CD14-positive monocyte (primary cell): Measurements from ENCODE around the gene ANO2. TPM values are rescaled to one million over a fixed set of nuclear protein-coding genes. Genes with fewer than 3 reads are reported as not detected.

Source experiments
- DNase-seq, 3 donors: peaks; one replicate each; pipeline ENCODE4 v3.0.0-alpha.2; 2011 to 2022
- H2AFZ ChIP-seq: 2 replicates; pipeline ENCODE4 v1.6.0; 2012; ENCODE audit warnings: mild to moderate bottlenecking, low read depth, low read length, inconsistent platforms; ENCODE audit not compliant: insufficient read depth, poor library complexity, severe bottlenecking
- H3K27ac ChIP-seq, 2 donors: 1 replicate in 1 of 2; 2 replicates in 1 of 2; pipeline ENCODE4 v1.5.1; 2012 to 2013; ENCODE audit warnings: low read length in 2 of 2, control low read depth in 1 of 2, inconsistent platforms in 1 of 2, low read depth in 1 of 2, mild to moderate bottlenecking in 1 of 2
- H3K27me3 ChIP-seq, 2 donors: one replicate each; pipeline versions ENCODE4 v1.6.0 to v1.6.1; 2011 to 2013; ENCODE audit warnings: low read length in 2 of 2; ENCODE audit not compliant: control insufficient read depth in 2 of 2, insufficient read depth in 2 of 2
- H3K36me3 ChIP-seq, 2 donors: replicated peaks in 1 of 2; 1 replicate in 1 of 2; 2 replicates in 1 of 2; pipeline versions ENCODE4 v1.5.1 to v1.6.1; 2012 to 2013; ENCODE audit warnings: low read length in 2 of 2, control low read depth in 1 of 2, inconsistent platforms in 1 of 2, mild to moderate bottlenecking in 1 of 2; ENCODE audit not compliant: insufficient read depth in 2 of 2, control insufficient read depth in 1 of 2
- H3K4me1 ChIP-seq, 2 donors: 1 replicate in 1 of 2; 2 replicates in 1 of 2; pipeline versions ENCODE4 v1.5.1 to v1.6.1; 2012 to 2013; ENCODE audit warnings: low read length in 2 of 2, control low read depth in 1 of 2, inconsistent platforms in 1 of 2, mild to moderate bottlenecking in 1 of 2, moderate library complexity in 1 of 2; ENCODE audit not compliant: insufficient read depth in 2 of 2, control insufficient read depth in 1 of 2
- H3K4me2 ChIP-seq: replicated peaks from 2 replicates; pipeline ENCODE3; 2012; ENCODE audit warnings: low read length, moderate library complexity, mild to moderate bottlenecking; ENCODE audit not compliant: poor library complexity, severe bottlenecking; ENCODE audit errors: extremely low read depth
- H3K4me3 ChIP-seq, 3 experiments: fragments of 200-600 bp in 1 of 3; sonication (generic) in 1 of 3; replicated peaks in 1 of 3; 1 replicate in 2 of 3; 2 replicates in 1 of 3; pipeline ENCODE4 v1.5.1; 2011 to 2013; ENCODE audit warnings: low read length in 3 of 3, mild to moderate bottlenecking in 3 of 3, control low read depth in 2 of 3, low read depth in 2 of 3, inconsistent platforms in 1 of 3, moderate library complexity in 1 of 3
- H3K79me2 ChIP-seq: 2 replicates; pipeline ENCODE4 v1.6.0; 2012; ENCODE audit warnings: mild to moderate bottlenecking, control low read depth, inconsistent platforms, low read length, moderate library complexity; ENCODE audit not compliant: insufficient read depth
- H3K9ac ChIP-seq: 2 replicates; pipeline ENCODE4 v1.6.0; 2017; ENCODE audit warnings: low read length, mild to moderate bottlenecking; ENCODE audit not compliant: insufficient read depth, poor library complexity, severe bottlenecking
- H3K9me3 ChIP-seq, 2 donors: replicated peaks in 1 of 2; 1 replicate in 1 of 2; 2 replicates in 1 of 2; pipeline versions ENCODE4 v1.5.1 to v1.6.1; 2012 to 2013; ENCODE audit warnings: low read length in 2 of 2, control low read depth in 1 of 2; ENCODE audit not compliant: control insufficient read depth in 1 of 2, insufficient read depth in 1 of 2
- H4K20me1 ChIP-seq: 2 replicates; pipeline ENCODE4 v1.6.0; 2012; ENCODE audit warnings: mild to moderate bottlenecking, low read length, control low read depth, moderate library complexity; ENCODE audit not compliant: insufficient read depth
- H3K27ac Mint-ChIP-seq, 7 donors: one replicate each; pipeline ENCODE4 v1.8.0; 2020; ENCODE audit warnings: mild to moderate bottlenecking in 7 of 7, mixed read lengths in 7 of 7, moderate library complexity in 6 of 7, inconsistent platforms in 2 of 7
- H3K27me3 Mint-ChIP-seq, 3 donors: one replicate each; pipeline ENCODE4 v1.8.0; 2021 to 2022; ENCODE audit warnings: low read depth in 3 of 3, mild to moderate bottlenecking in 3 of 3, mixed read lengths in 3 of 3, moderate library complexity in 3 of 3, inconsistent platforms in 1 of 3
- H3K36me3 Mint-ChIP-seq, 2 donors: one replicate each; pipeline ENCODE4 v1.8.0; 2020; ENCODE audit warnings: mixed read lengths in 2 of 2, inconsistent platforms in 1 of 2, mild to moderate bottlenecking in 1 of 2
- H3K4me1 Mint-ChIP-seq: one replicate; pipeline ENCODE4 v1.8.0; 2020; ENCODE audit warnings: mild to moderate bottlenecking, mixed read lengths
- H3K4me3 Mint-ChIP-seq, 2 donors: one replicate each; pipeline ENCODE4 v1.8.0; 2020; ENCODE audit warnings: mild to moderate bottlenecking in 2 of 2, mixed read lengths in 2 of 2, moderate library complexity in 1 of 2
- H3K9me3 Mint-ChIP-seq, 7 donors: one replicate each; pipeline ENCODE4 v1.8.0; 2020 to 2022; ENCODE audit warnings: mixed read lengths in 7 of 7, mild to moderate bottlenecking in 6 of 7, moderate library complexity in 6 of 7, inconsistent platforms in 2 of 7
- WGBS: methylation state at CpG from one replicate; pipeline ENCODE4 v1.1.5; 2013; ENCODE audit warnings: missing lambda C conversion rate; ENCODE audit not compliant: insufficient coverage; 5-methylcytosine and 5-hydroxymethylcytosine counted together
- intact Hi-C, 2 donors: fragments of 100-400 bp; cut with micrococcal nuclease; formaldehyde crosslinking; loops; one replicate each; pipeline versions ENCODE4 v1.15.0 to v1.15.1; 2023
- polyA plus RNA-seq, 3 donors: library from polyadenylated mRNA; depleted of rRNA in 1 of 3; unstranded in 2 of 3; stranded (reverse) in 1 of 3; fragments of 300-500 nt in 2 of 3; fragments of >200 nt in 1 of 3; fragmentation: Illumina TruSeq in 2 of 3; gene quantifications; 1 replicate in 2 of 3; 2 replicates in 1 of 3; pipeline ENCODE4 v1.2.3, GENCODE V29; 2012 to 2021
- TF ChIP-seq, protein P1 (sequence below): fragments of 200-600 bp; IDR thresholded peaks from one replicate; pipeline ENCODE4 v1.8.0; 2022; ENCODE audit warnings: antibody characterized with exemption, mild to moderate bottlenecking

ANO2 gene
- polyA plus RNA-seq, 3 donors = not detected

DNA sequence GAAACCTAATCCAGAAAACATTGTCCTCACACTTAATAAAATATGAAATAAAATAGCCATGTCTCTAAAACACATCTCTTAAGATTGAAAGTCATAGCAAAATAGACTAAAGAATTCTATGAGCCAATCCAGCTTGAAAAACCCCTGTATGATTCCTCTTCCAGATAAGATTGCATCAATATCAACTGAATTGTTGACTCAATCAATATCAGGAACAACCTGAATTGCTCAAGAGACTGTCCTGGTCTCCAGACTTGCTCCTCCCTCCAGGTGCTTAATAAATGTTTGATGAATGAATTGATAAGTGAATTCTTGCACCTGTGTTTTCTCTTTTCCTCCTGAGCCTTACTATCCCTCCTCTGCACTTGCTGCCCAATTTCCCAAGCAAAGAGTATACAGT is 351.1 kb downstream of the ANO2 start:
- no peak overlapping the region for H3K4me3 Mint-ChIP-seq
- no peak overlapping the region for H3K27ac ChIP-seq

DNA sequence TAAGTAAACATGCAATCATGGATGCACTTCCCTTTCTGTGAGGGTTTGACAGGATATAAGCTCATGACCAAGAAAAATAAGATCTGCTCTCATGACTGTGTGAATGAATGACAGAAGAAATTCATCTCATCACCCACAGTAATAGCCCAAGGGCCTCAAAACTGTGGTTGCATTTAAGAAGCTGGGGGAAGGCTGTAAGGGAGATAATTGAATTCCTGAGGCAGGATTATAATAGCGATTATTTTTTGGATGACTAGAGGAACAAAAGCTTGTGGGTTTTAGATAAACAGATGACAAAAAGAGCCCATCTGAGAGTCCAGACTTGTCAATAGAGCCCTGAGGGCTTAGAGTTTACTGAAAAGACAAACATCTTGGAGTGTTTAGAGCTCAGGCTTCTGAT is 352.0 kb downstream of the ANO2 start:
- intact Hi-C loops = no loop called here
- Histone ChIP-seq H3K9me3 (no peaks in the 10 kb centered on the region), H3K27ac (no peak overlapping the region), H4K20me1 (no peaks in the 10 kb centered on the region), H3K4me3 (no peak overlapping the region), H3K27me3 (no peaks in the 10 kb centered on the region), H3K9ac (no peak overlapping the region), H3K36me3 (no peaks in the 10 kb centered on the region), H3K4me1 (no peaks in the 10 kb centered on the region), H3K4me2 (no peak overlapping the region), H3K79me2 (no peaks in the 10 kb centered on the region), H2AFZ (no peak overlapping the region)
- Mint-ChIP-seq H3K4me3 (no peak overlapping the region), H3K9me3 (peaks cover 0 to 4% (median 0%) of the 10 kb centered on the region in 7 donors), H3K27ac (no peak overlapping the region), H3K27me3 (peaks cover 6 to 14% (median 12%) of the 10 kb centered on the region in 3 donors), H3K4me1 (peaks cover 7% of the 10 kb centered on the region), H3K36me3 (no peaks in the 10 kb centered on the region)
- 100% methylated on average over 1 of the region's 1 CpG for WGBS
- TF ChIP-seq, protein P1, sequence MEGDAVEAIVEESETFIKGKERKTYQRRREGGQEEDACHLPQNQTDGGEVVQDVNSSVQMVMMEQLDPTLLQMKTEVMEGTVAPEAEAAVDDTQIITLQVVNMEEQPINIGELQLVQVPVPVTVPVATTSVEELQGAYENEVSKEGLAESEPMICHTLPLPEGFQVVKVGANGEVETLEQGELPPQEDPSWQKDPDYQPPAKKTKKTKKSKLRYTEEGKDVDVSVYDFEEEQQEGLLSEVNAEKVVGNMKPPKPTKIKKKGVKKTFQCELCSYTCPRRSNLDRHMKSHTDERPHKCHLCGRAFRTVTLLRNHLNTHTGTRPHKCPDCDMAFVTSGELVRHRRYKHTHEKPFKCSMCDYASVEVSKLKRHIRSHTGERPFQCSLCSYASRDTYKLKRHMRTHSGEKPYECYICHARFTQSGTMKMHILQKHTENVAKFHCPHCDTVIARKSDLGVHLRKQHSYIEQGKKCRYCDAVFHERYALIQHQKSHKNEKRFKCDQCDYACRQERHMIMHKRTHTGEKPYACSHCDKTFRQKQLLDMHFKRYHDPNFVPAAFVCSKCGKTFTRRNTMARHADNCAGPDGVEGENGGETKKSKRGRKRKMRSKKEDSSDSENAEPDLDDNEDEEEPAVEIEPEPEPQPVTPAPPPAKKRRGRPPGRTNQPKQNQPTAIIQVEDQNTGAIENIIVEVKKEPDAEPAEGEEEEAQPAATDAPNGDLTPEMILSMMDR = no peak
- no peak for DNase-seq

More for the DNA sequence above, 351.1 kb downstream of the ANO2 start:
- Histone ChIP-seq H3K36me3 (no peaks in the 10 kb centered on the region), H3K9ac (no peak overlapping the region), H3K4me3 (no peak overlapping the region), H3K27me3 (no peaks in the 10 kb centered on the region), H2AFZ (no peak overlapping the region), H4K20me1 (no peaks in the 10 kb centered on the region), H3K4me1 (no peaks in the 10 kb centered on the region), H3K4me2 (no peak overlapping the region), H3K79me2 (no peaks in the 10 kb centered on the region), H3K9me3 (no peaks in the 10 kb centered on the region)
- no peak overlapping the region for H3K27ac Mint-ChIP-seq
- peaks cover 0 to 5% (median 1%) of the 10 kb centered on the region in 7 donors for H3K9me3 Mint-ChIP-seq
- intact Hi-C loops = no loop called here
- no peaks in the 10 kb centered on the region for H3K36me3 Mint-ChIP-seq
- TF ChIP-seq, protein P1 = no peak
- peaks cover 6 to 14% (median 14%) of the 10 kb centered on the region in 3 donors for H3K27me3 Mint-ChIP-seq
- no peak for DNase-seq
- no peaks in the 10 kb centered on the region for H3K4me1 Mint-ChIP-seq
